ENCODE data around the gene CXCL8. TPM values are rescaled to one million over a fixed set of nuclear protein-coding genes. Genes with fewer than 3 reads are reported as not detected.

The CXCL8 gene
- total RNA-seq, 1 donor, result 2.4 TPM

GRCh38 chr4:73741031-73741749 lies 821 bp downstream of the CXCL8 start:
- TF ChIP-seq, protein P1, sequence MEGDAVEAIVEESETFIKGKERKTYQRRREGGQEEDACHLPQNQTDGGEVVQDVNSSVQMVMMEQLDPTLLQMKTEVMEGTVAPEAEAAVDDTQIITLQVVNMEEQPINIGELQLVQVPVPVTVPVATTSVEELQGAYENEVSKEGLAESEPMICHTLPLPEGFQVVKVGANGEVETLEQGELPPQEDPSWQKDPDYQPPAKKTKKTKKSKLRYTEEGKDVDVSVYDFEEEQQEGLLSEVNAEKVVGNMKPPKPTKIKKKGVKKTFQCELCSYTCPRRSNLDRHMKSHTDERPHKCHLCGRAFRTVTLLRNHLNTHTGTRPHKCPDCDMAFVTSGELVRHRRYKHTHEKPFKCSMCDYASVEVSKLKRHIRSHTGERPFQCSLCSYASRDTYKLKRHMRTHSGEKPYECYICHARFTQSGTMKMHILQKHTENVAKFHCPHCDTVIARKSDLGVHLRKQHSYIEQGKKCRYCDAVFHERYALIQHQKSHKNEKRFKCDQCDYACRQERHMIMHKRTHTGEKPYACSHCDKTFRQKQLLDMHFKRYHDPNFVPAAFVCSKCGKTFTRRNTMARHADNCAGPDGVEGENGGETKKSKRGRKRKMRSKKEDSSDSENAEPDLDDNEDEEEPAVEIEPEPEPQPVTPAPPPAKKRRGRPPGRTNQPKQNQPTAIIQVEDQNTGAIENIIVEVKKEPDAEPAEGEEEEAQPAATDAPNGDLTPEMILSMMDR (IDR thresholded peaks at IDR 0.05; ENCODE audit: insufficient read depth, low read length), result no peak
- no peak for DNase-seq (ENCODE audit: low read depth)
- H3K4me3 ChIP-seq (ENCODE audit: low read depth, low read length), result peak overlapping the region; percentile 36

- no peak overlapping the region for H3K4me3 ChIP-seq (ENCODE audit: low read depth, low read length)
- TF ChIP-seq, protein P1 (IDR thresholded peaks at IDR 0.05; ENCODE audit: insufficient read depth, low read length), result no peak
- DNase-seq (ENCODE audit: low read depth), result no peak
Measured at GRCh38 chr4:73741750-73742489, 1.6 kb downstream of the CXCL8 start.

- DNase-seq (ENCODE audit: low read depth), result no peak
- no peak overlapping the region for H3K4me3 ChIP-seq (ENCODE audit: low read depth, low read length)
- TF ChIP-seq, protein P1 (IDR thresholded peaks at IDR 0.05; ENCODE audit: insufficient read depth, low read length), result no peak
Measured at GRCh38 chr4:73742490-73743160, 2.3 kb downstream of the CXCL8 start.

GRCh38 chr4:73743281-73743680 lies 2.9 kb downstream of the CXCL8 start:
- no peak for DNase-seq (ENCODE audit: low read depth)
- TF ChIP-seq, protein P1 (IDR thresholded peaks at IDR 0.05; ENCODE audit: insufficient read depth, low read length), result no peak
- no peak overlapping the region for H3K4me3 ChIP-seq (ENCODE audit: low read depth, low read length)

DNA sequence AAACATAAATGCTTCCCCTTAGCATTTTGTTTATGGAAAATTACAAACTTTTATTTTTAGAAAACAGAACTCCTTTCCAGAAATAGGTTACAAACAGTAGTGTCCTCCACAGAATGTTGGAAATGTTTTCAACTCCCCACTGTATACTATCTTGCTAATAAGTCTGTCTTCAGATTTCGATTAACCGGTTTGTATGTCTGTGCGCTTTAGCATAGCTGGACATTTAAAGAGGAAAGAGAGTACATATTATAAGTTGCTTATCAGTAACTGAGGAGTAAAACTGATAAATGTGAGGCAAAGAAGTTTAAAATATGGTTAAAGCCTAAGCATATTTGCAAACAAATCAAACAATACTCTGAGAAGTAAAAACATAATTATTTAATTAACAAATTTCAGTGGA lies 3.4 kb downstream of the CXCL8 start:
- TF ChIP-seq, protein P1 (IDR thresholded peaks at IDR 0.05; ENCODE audit: insufficient read depth, low read length), result no peak
- no peak for DNase-seq (ENCODE audit: low read depth)
- no peak overlapping the region for H3K4me3 ChIP-seq (ENCODE audit: low read depth, low read length)

DNA sequence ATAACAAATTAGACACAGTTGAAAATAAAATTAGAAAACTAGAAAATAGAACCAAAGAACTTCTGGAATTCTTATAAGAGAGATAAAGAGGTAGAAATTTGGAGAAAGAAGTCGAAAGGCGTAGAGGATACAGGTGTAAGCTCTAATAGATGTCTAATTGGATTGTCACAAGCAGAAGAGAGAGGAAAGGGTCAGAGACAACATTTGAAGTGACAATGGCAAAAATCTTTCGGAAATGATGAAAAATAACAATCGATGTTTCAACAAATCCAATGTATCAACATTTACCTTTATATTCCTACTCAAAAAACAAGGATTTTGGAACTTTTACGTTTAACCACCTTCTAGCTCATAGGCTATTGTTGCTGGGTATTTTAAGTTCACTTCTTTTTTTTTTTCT lies 3.8 kb downstream of the CXCL8 start:
- TF ChIP-seq, protein P1 (IDR thresholded peaks at IDR 0.05; ENCODE audit: insufficient read depth, low read length), result no peak
- H3K4me3 ChIP-seq (ENCODE audit: low read depth, low read length), result no peak overlapping the region
- no peak for DNase-seq (ENCODE audit: low read depth)
